Urothelium cell line (cell line): ENCODE measurements around the gene AZU1.
"Not testable (repeated sequence)": the region's sequence is repeated elsewhere in the genome, so short reads cannot be mapped to it uniquely, and the experiment has no call there.

ENCODE experiments used
- DNase-seq: peaks from one replicate; pipeline ENCODE4 v3.0.0; 2011; ENCODE audit warnings: low spot score, mixed read lengths
- FAIRE-seq: peaks from 2 replicates; lab custom pipeline; 2011; peaks lifted over from hg19 to GRCh38; lab: Jason Lieb, UNC

AZU1 gene

DNA sequence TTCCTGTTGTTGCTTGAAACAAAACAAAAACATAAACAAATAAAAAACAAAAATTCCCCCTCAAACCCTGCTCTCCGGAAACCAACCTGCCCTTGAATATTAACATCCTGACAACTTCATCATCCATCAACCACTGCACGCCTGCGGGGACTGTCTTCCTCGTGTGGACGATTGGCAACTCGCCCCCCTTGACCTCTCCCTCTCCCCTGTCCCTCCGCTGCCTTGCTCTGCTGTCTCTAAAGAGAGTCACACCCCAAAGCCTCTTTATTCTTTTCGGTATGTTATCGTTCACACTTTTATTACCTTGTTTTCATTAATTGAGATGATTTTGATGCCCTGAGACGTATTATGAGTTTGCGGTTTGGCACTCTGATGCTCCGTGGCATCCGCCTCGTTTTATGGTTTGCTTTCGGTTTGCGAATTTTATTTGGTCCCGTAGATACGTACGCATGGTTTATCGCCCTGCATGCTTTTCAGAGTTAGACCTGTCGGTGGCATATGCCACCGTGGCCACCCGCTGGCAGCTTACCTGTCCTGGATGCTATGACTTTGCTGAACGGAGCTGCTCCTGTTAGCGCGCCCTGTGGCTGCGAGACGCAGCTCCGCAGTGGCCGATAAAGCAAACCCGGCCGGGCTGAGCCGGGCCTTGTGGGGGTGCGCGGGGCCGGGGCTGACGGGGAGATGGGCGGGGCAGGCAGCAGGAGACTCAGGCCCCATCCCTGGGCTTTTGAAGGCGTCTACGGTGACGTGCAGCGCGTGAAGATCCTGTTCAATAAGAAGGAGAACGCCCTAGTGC lies 19.8 kb upstream of the AZU1 start:
- DNase-seq: no peak
- no peak for FAIRE-seq

- no peak for DNase-seq
- no peak for FAIRE-seq
These were observed 19.2 kb upstream of the AZU1 start for GRCh38 chr19:808423-808775.

- DNase-seq (no peak), FAIRE-seq (no peak)
These were observed 17.4 kb upstream of the AZU1 start for GRCh38 chr19:810077-810855.

DNA sequence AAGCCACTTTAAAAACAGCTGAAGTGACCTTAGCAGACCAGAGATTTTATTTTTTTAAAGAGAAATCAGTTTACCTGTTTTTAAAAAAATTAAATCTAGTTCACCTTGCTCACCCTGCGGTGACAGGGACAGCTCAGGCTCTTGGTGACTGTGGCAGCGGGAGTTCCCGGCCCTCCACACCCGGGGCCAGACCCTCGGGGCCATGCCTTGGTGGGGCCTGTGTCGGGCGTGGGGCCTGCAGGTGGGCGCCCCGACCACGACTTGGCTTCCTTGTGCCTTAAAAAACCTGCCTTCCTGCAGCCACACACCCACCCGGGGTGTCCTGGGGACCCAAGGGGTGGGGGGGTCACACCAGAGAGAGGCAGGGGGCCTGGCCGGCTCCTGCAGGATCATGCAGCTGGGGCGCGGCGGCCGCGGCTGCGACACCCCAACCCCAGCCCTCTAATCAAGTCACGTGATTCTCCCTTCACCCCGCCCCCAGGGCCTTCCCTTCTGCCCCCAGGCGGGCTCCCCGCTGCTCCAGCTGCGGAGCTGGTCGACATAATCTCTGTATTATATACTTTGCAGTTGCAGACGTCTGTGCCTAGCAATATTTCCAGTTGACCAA lies 16.7 kb upstream of the AZU1 start:
- FAIRE-seq (no peak), DNase-seq (no peak)

- FAIRE-seq (no peak), DNase-seq (no peak)
These were observed 16.1 kb upstream of the AZU1 start for GRCh38 chr19:811506-812048.

GRCh38 chr19:812049-812746 lies 15.4 kb upstream of the AZU1 start:
- DNase-seq (no peak), FAIRE-seq (no peak)

GRCh38 chr19:812747-813218 lies 14.9 kb upstream of the AZU1 start:
- DNase-seq: no peak
- no peak for FAIRE-seq

DNA sequence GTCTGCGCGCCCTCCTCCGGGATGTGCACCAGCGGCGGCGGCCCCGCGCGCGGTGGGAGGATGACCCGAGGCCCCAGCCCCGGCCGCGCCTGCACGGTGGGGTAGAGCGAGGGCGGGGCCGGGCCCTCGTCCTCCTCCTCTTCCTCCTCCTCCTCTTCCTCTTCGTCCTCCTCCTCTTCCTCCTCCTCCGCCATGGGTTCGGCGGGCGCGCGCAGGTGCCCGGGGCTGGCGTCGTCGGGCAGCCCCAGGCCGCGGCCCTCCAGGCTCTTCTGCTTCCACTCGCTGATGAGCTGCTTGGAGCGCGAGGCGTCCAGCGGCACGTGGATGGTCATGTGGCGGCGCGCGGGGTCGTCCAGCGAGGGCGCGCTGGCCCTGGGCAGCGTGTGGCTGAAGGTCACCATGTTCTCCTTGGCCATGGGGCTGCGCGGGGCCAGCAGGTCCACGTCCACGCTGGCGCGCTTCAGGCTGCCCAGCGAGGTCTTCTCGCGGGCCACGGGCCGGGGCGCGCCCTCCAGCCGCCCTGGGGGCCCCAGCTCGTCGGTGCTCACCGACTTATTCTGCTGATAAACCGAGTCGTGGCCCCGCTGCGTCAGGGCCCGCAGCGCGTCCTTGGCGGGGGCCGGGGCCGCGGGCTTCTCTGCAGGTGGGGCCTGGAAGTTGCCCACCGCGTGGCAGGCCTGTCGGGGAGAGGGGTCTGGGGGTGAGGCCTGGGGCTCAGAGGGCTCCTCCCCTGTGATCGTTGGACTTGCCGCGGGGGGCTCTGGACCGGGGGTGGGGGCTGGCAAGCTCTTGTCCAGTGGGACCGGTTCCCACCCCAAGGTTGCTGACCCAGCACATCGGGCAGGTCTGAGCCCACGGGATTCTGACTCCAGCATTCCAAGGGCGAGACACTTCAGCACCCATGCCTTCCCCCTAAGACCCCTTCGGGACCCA lies 14.2 kb upstream of the AZU1 start:
- FAIRE-seq: no peak
- no peak for DNase-seq

- no peak for DNase-seq
These were observed 13.2 kb upstream of the AZU1 start for GRCh38 chr19:814152-815078.

GRCh38 chr19:815079-815774 lies 12.4 kb upstream of the AZU1 start:
- no peak for DNase-seq
- no peak for FAIRE-seq

More at GRCh38 chr19:814152-815078, 13.2 kb upstream of the AZU1 start:
- no peak for FAIRE-seq

GRCh38 chr19:815775-816499 lies 11.7 kb upstream of the AZU1 start:
- FAIRE-seq (peak; percentile 66), DNase-seq (no peak)

- DNase-seq (no peak), FAIRE-seq (peak; percentile 48)
These were observed 11.2 kb upstream of the AZU1 start for GRCh38 chr19:816500-816857.

DNA sequence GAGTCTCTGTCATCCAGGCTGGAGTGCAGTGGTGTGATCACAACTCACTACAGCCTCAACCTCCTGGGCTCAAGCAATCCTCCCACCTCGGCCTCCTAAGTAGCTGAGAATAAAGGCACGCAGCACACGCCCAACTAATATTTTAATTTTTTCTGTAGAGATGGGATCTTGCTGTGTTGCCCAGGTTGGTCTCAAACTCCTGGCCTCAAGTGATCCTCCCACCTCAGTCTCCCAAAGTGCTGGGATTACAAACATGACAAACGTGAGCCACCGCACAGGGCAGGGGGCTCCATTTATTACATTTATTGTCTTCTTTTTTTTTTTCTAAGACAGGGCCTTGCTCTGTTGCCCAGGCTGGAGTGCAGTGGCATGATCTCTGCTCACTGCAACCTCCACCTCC lies 7.4 kb upstream of the AZU1 start:
- not testable (repeated sequence) for FAIRE-seq, DNase-seq

DNA sequence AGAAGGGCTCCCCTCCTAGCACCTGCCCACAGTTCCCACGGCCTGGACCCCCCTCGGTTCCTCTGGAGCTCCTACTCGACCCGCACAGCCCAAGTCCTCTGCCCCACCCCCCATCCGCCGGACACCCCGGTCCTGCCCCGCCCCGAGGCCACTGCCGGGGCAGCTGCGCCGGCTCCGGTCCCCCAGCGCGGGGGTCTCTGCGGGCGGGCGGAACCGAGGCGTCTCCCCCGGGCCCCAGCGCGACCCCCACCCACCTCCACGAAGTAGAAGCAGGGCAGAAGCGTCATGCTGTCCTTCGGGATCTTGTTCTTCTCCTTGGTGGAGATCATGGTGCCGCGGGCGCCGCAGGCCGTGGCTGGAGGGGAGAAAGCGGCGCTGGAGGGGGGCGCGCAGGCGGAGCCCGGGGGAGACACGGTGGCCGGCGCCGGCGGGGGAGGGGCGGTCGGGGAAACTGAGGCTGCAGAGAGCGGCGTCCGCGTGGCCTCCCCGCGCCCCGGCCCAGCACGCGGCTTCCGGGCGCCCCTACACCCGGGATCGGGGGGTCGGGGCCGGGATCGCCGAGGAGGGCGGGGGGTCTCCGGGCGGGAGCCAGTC lies 6.3 kb upstream of the AZU1 start:
- DNase-seq (no peak), FAIRE-seq (no peak)

- no peak for FAIRE-seq
These were observed 5.7 kb upstream of the AZU1 start, which contains the start of gene PLPPR3 for GRCh38 chr19:821825-822503. PLPPR3 (minus strand) TSS chr19:821955; CDS start chr19:821559, 396 bp downstream.

GRCh38 chr19:823565-824121 lies 4.0 kb upstream of the AZU1 start:
- FAIRE-seq (no peak), DNase-seq (peak; percentile 38)

More at GRCh38 chr19:821825-822503, 5.7 kb upstream of the AZU1 start, which contains the start of gene PLPPR3:
- DNase-seq: no peak
